Right atrium auricular region (tissue), 2 donors: Measurements from ENCODE around the gene RBP5. TPM values are rescaled to one million over a fixed set of nuclear protein-coding genes. Genes with fewer than 3 reads are reported as not detected.

Experiments used
- DNase-seq: peaks from one replicate; pipeline ENCODE4 v3.0.0-alpha.2; 2019; ENCODE audit warnings: low spot score
- H3K27ac ChIP-seq, 2 donors: fragments of 200-600 bp; sonication (generic); 1 replicate in 1 of 2; 2 replicates in 1 of 2; pipeline ENCODE4 v1.5.1; 2016 to 2019
- H3K27me3 ChIP-seq, 2 donors: fragments of 200-600 bp; sonication (generic); one replicate each; pipeline versions ENCODE4 v1.5.1 to v1.6.0; 2017 to 2019
- H3K36me3 ChIP-seq: fragments of 200-600 bp; sonication (generic); one replicate; pipeline ENCODE4 v1.5.1; 2016
- H3K4me1 ChIP-seq, 2 donors: fragments of 200-600 bp; sonication (generic); one replicate each; pipeline versions ENCODE4 v1.5.1 to v1.6.0; 2017 to 2019
- H3K4me3 ChIP-seq, 2 donors: fragments of 200-600 bp; sonication (generic); 1 replicate in 1 of 2; 2 replicates in 1 of 2; pipeline ENCODE4 v1.5.1; 2017 to 2019; ENCODE audit warnings: mild to moderate bottlenecking in 1 of 2, moderate library complexity in 1 of 2
- H3K9me3 ChIP-seq, 2 donors: fragments of 200-600 bp; sonication (generic); one replicate each; pipeline ENCODE4 v1.5.1; 2019
- CTCF ChIP-seq, 2 donors: fragments of 200-600 bp; sonication (generic); IDR thresholded peaks; one replicate each; pipeline ENCODE4 v1.5.1; 2019; ENCODE audit warnings: antibody characterized with exemption in 2 of 2
- total RNA-seq, 2 donors: library from RNA; depleted of rRNA; stranded (reverse); fragments of >200 nt; gene quantifications; one replicate each; pipeline ENCODE4 v1.1.0, GENCODE V29; 2016

RBP5 gene
- total RNA-seq, 2 donors from 2014 or later, result not detected

- TF ChIP-seq CTCF (IDR thresholded peaks at IDR 0.05), result no peak
- Histone ChIP-seq H3K27ac (no peak overlapping the region), H3K4me1 (peaks cover 0 to 34% of the 10 kb centered on the region in 2 donors), H3K9me3 (no peaks in the 10 kb centered on the region), H3K27me3 (no peaks in the 10 kb centered on the region), H3K4me3 (no peak overlapping the region), H3K36me3 (no peaks in the 10 kb centered on the region)
- no peak for DNase-seq
Measured at GRCh38 chr12:7127916-7128626, 618 bp downstream of the RBP5 start.

GRCh38 chr12:7125632-7126227 is 3.0 kb downstream of the RBP5 start:
- no peak for TF ChIP-seq CTCF (IDR thresholded peaks at IDR 0.05)
- Histone ChIP-seq H3K27ac (no peak overlapping the region), H3K36me3 (no peaks in the 10 kb centered on the region), H3K4me3 (no peak overlapping the region), H3K9me3 (no peaks in the 10 kb centered on the region), H3K4me1 (peaks cover 0 to 34% of the 10 kb centered on the region in 2 donors), H3K27me3 (no peaks in the 10 kb centered on the region)
- DNase-seq, result no peak

GRCh38 chr12:7123806-7124522 is 4.7 kb downstream of the RBP5 start:
- H3K4me3 ChIP-seq, result no peak overlapping the region
- H3K9me3 ChIP-seq, result no peaks in the 10 kb centered on the region
- TF ChIP-seq CTCF (IDR thresholded peaks at IDR 0.05), result no peak
- no peak overlapping the region for H3K27ac ChIP-seq
- peaks cover 0 to 16% of the 10 kb centered on the region in 2 donors for H3K4me1 ChIP-seq
- no peak for DNase-seq
- H3K27me3 ChIP-seq, result no peaks in the 10 kb centered on the region
- H3K36me3 ChIP-seq, result no peaks in the 10 kb centered on the region

- no peak overlapping the region for H3K4me3 ChIP-seq
- no peaks in the 10 kb centered on the region for H3K27me3 ChIP-seq
- H3K4me1 ChIP-seq, result peaks cover 0 to 8% of the 10 kb centered on the region in 2 donors
- DNase-seq, result no peak
- no peak overlapping the region for H3K27ac ChIP-seq
- TF ChIP-seq CTCF (IDR thresholded peaks at IDR 0.05), result no peak
- H3K9me3 ChIP-seq, result no peaks in the 10 kb centered on the region
- no peaks in the 10 kb centered on the region for H3K36me3 ChIP-seq
Measured at GRCh38 chr12:7122811-7123769, 5.6 kb downstream of the RBP5 start.

GRCh38 chr12:7121324-7121723 is 7.4 kb downstream of the RBP5 start:
- H3K36me3 ChIP-seq, result no peaks in the 10 kb centered on the region
- H3K27ac ChIP-seq, result no peak overlapping the region
- H3K9me3 ChIP-seq, result no peaks in the 10 kb centered on the region
- no peak overlapping the region for H3K4me3 ChIP-seq
- H3K27me3 ChIP-seq, result no peaks in the 10 kb centered on the region
- DNase-seq, result no peak
- peaks cover 0 to 8% of the 10 kb centered on the region in 2 donors for H3K4me1 ChIP-seq
- no peak for TF ChIP-seq CTCF (IDR thresholded peaks at IDR 0.05)
